Right kidney (tissue), 1 donor: ENCODE results near the gene ADNP.

Experiments used
- DNase-seq: peaks from one replicate; pipeline ENCODE4 v3.0.0-alpha.2; 2016

Gene ADNP

GRCh38 chr20:50873585-50873984 is 57.7 kb downstream of the ADNP start:
- DNase-seq = no peak

- no peak for DNase-seq
Observed at GRCh38 chr20:50872560-50873425, 58.4 kb downstream of the ADNP start.

GRCh38 chr20:50870561-50871161 is 60.6 kb downstream of the ADNP start:
- peak; percentile 72 for DNase-seq

GRCh38 chr20:50868509-50869495 is 62.4 kb downstream of the ADNP start:
- DNase-seq = no peak

GRCh38 chr20:50867805-50868204 is 63.4 kb downstream of the ADNP start:
- DNase-seq = no peak

GRCh38 chr20:50866831-50867230 is 64.4 kb downstream of the ADNP start:
- no peak for DNase-seq

GRCh38 chr20:50866036-50866685 is 65.1 kb downstream of the ADNP start:
- DNase-seq = no peak

GRCh38 chr20:50865591-50865990 is 65.6 kb downstream of the ADNP start:
- no peak for DNase-seq

- no peak for DNase-seq
Observed at GRCh38 chr20:50865114-50865513, 66.1 kb downstream of the ADNP start.

- no peak for DNase-seq
Observed at GRCh38 chr20:50862546-50862945, 68.7 kb downstream of the ADNP start.

- no peak for DNase-seq
Observed at GRCh38 chr20:50861012-50861411, 70.2 kb downstream of the ADNP start.

GRCh38 chr20:50859161-50859560 is 72.1 kb downstream of the ADNP start:
- no peak for DNase-seq

- DNase-seq = no peak
Observed at GRCh38 chr20:50858525-50858924, 72.7 kb downstream of the ADNP start.

GRCh38 chr20:50857348-50857747 is 73.9 kb downstream of the ADNP start:
- no peak for DNase-seq

- no peak for DNase-seq
Observed at GRCh38 chr20:50856475-50857041, 74.7 kb downstream of the ADNP start.

- no peak for DNase-seq
Observed at GRCh38 chr20:50855498-50856474, 75.5 kb downstream of the ADNP start.

- DNase-seq = no peak
Observed at GRCh38 chr20:50854506-50855249, 76.6 kb downstream of the ADNP start.

- DNase-seq = no peak
Observed at GRCh38 chr20:50852085-50852484, 79.2 kb downstream of the ADNP start.

- DNase-seq = no peak
Observed at GRCh38 chr20:50850721-50851286, 80.4 kb downstream of the ADNP start.
